Fibroblast of lung (primary cell): ENCODE results near the gene SLC6A16.

ENCODE experiments used
- CTCF ChIP-seq, 2 donors: IDR thresholded peaks in 1 of 2; conservative IDR thresholded peaks in 1 of 2; 1 replicate in 1 of 2; 2 replicates in 1 of 2; pipeline ENCODE4 v1.5.1; 2011 to 2012; ENCODE audit warnings: low read length in 2 of 2, control low read depth in 1 of 2, inconsistent platforms in 1 of 2, low read depth in 1 of 2, mild to moderate bottlenecking in 1 of 2
- EZH2 ChIP-seq: IDR thresholded peaks from 2 replicates; pipeline ENCODE4 v1.5.1; 2012; ENCODE audit warnings: low read length, control low read depth, mild to moderate bottlenecking; ENCODE audit errors: missing control alignments

GRCh38 chr19:49362929-49363267 is 37.9 kb upstream of the SLC6A16 start:
- TF ChIP-seq CTCF (conservative IDR thresholded peaks at IDR 0.05 in 1 of 2, IDR thresholded peaks at IDR 0.05 in 1 of 2; ENCODE audit: low read depth in 1 of 2, low read length in 2 of 2) (no peak), EZH2 (no peak)
